Measurements from ENCODE around the gene BOC. TPM values are rescaled to one million over a fixed set of nuclear protein-coding genes. Genes with fewer than 3 reads are reported as not detected.

BOC gene
- total RNA-seq, 2 experiments from 2014 or later: 0.29 TPM; not detected in 1

GRCh38 chr3:113330742-113331141, 119.4 kb downstream of the BOC start:
- Mint-ChIP-seq H3K4me3 (no peak overlapping the region), H3K9me3 (no peaks in the 10 kb centered on the region), H3K27me3 (ENCODE audit: low read depth) (no peaks in the 10 kb centered on the region), H3K4me1 (ENCODE audit: low read depth) (no peaks in the 10 kb centered on the region), H3K36me3 (ENCODE audit: low read depth) (peaks cover 10% of the 10 kb centered on the region), H3K27ac (no peak overlapping the region)
- no peak for DNase-seq
- intact Hi-C loops (cut with micrococcal nuclease): no loop called here
- CTCF ChIA-PET: no interaction called here

- no peaks in the 10 kb centered on the region for H3K4me1 Mint-ChIP-seq (ENCODE audit: low read depth)
- no peaks in the 10 kb centered on the region for H3K27me3 Mint-ChIP-seq (ENCODE audit: low read depth)
- no peak overlapping the region for H3K27ac Mint-ChIP-seq
- peaks cover 6% of the 10 kb centered on the region for H3K36me3 Mint-ChIP-seq (ENCODE audit: low read depth)
- no peaks in the 10 kb centered on the region for H3K9me3 Mint-ChIP-seq
- intact Hi-C loops (cut with micrococcal nuclease): no loop called here
- CTCF ChIA-PET: no interaction called here
- no peak overlapping the region for H3K4me3 Mint-ChIP-seq
- DNase-seq: no peak
Measured at GRCh38 chr3:113331187-113331586, 119.8 kb downstream of the BOC start.

Other genes starting within 250 kb of the BOC start
- 1 to 10 TPM; 1.1 TPM for gene CD200R1, start 236.5 kb upstream of the BOC start, total RNA-seq
- gene GTPBP8, start 220.6 kb upstream of the BOC start, total RNA-seq: 10 to 100 TPM; 62.8 to 68.9 TPM
- under 1 TPM; 0.52 to 0.76 TPM for gene CFAP44, start 229.9 kb downstream of the BOC start, total RNA-seq

Data from activated naive CD4-positive, alpha-beta T cell treated with anti-CD3 and anti-CD28 coated beads for 36 hours (primary cell).